Tibial nerve (tissue), 4 donors: ENCODE measurements around the gene PLPP3.

Experiments used
- CTCF ChIP-seq, 5 experiments: fragments of 200-600 bp in 3 of 5; fragments of 450-650 bp in 2 of 5; sonication (generic) in 3 of 5; IDR thresholded peaks; one replicate each; pipeline ENCODE4 v1.5.1; 2016 to 2019; ENCODE audit warnings: antibody characterized with exemption in 5 of 5, mild to moderate bottlenecking in 3 of 5, moderate library complexity in 2 of 5
- EP300 ChIP-seq, 2 donors: sonication (generic); formaldehyde crosslinking; IDR thresholded peaks; one replicate each; pipeline ENCODE4 v1.6.1; 2017; ENCODE audit warnings: antibody characterized with exemption in 2 of 2, mild to moderate bottlenecking in 1 of 2
- POLR2A ChIP-seq, 2 donors: fragments of 450-650 bp; IDR thresholded peaks; one replicate each; pipeline ENCODE4 v1.6.1; 2017; ENCODE audit warnings: antibody characterized with exemption in 2 of 2, mild to moderate bottlenecking in 2 of 2, moderate library complexity in 2 of 2

GRCh38 chr1:56576880-56577405 lies 2.4 kb downstream of the PLPP3 start:
- peak in 4 of 5 experiments; percentile 11 to 45 (median 34) for TF ChIP-seq CTCF (IDR thresholded peaks at IDR 0.05)
- TF ChIP-seq POLR2A (IDR thresholded peaks at IDR 0.05), result no peak
- no peak for TF ChIP-seq EP300 (IDR thresholded peaks at IDR 0.05)
